K562 (cell line): ENCODE results near the gene PLXNB1. TPM values are rescaled to one million over a fixed set of nuclear protein-coding genes. Genes with fewer than 3 reads are reported as not detected.
A peak's percentile ranks its signal among the peaks of the same experiment; 100 is the strongest.

ENCODE experiments used
- ATAC-seq: fragments of 200-7000 bp; cut with Tn5 transposase; 3 replicates; pipeline ENCODE4 v1.9.1; 2020; ENCODE audit warnings: moderate library complexity
- BruUV-seq: library from RNA; stranded (reverse); fragments of 400-500 nt; replicated peaks from 2 replicates; lab custom pipeline; 2021; lab: Mats Ljungman, UMichigan
- CTCF ChIA-PET: fragments of 300-600 bp; formaldehyde crosslinking; extraction: SDS; loops from one replicate; lab custom pipeline; 2021; ENCODE audit warnings: low intra/inter-chr PET ratio; lab: Yijun Ruan, JAX
- POLR2A ChIA-PET: fragments of 300-600, 350-650 bp; sonication (Branson Sonifier 250); formaldehyde crosslinking; extraction: SDS; loops from one replicate; lab custom pipeline; 2021; ENCODE audit warnings: antibody characterized with exemption, inconsistent platforms; lab: Yijun Ruan, JAX
- DNase-seq, 4 experiments: peaks; one replicate each; pipeline versions ENCODE4 v3.0.0 to v3.0.0-alpha.2; 2011 to 2018; ENCODE audit warnings: low spot score in 3 of 4, mixed read lengths in 3 of 4; ENCODE audit errors: extremely low read depth in 1 of 4
- FAIRE-seq: peaks from 2 replicates; lab custom pipeline; 2011; peaks lifted over from hg19 to GRCh38; lab: Jason Lieb, UNC
- H2AFZ ChIP-seq: 2 replicates; pipeline ENCODE4 v1.6.0; 2011; ENCODE audit warnings: low read depth, low read length, control low read depth, inconsistent platforms
- H3K27ac ChIP-seq: fragments of 200-600 bp; 3 replicates; pipeline ENCODE4 v1.8.0; 2011; ENCODE audit warnings: low read depth, mild to moderate bottlenecking, control low read depth, inconsistent platforms, low read length, moderate library complexity, mixed read lengths; ENCODE audit errors: extremely low read depth
- H3K27me3 ChIP-seq, 2 experiments: fragments of 300-600 bp in 1 of 2; 2 replicates in 1 of 2; 3 replicates in 1 of 2; pipeline versions ENCODE4 v1.6.0 to v1.8.0; 2011; ENCODE audit warnings: inconsistent platforms in 2 of 2, low read length in 2 of 2, mild to moderate bottlenecking in 1 of 2, mixed read lengths in 1 of 2, moderate library complexity in 1 of 2; ENCODE audit not compliant: control insufficient read depth in 2 of 2, insufficient read depth in 2 of 2
- H3K36me3 ChIP-seq: fragments of 300-600 bp; 3 replicates; pipeline ENCODE4 v1.8.0; 2011; ENCODE audit warnings: mild to moderate bottlenecking, low read length, inconsistent platforms; ENCODE audit not compliant: control insufficient read depth, insufficient read depth
- H3K4me1 ChIP-seq, 2 experiments: fragments of 200-600 bp in 1 of 2; replicated peaks in 1 of 2; 2 replicates in 1 of 2; 3 replicates in 1 of 2; pipeline versions ENCODE4 v1.5.1 to v1.8.0; 2011; ENCODE audit warnings: inconsistent platforms in 2 of 2, low read length in 2 of 2, mild to moderate bottlenecking in 1 of 2, mixed read lengths in 1 of 2, moderate library complexity in 1 of 2; ENCODE audit not compliant: control insufficient read depth in 2 of 2, insufficient read depth in 2 of 2
- H3K4me2 ChIP-seq: 2 replicates; pipeline ENCODE4 v1.6.1; 2011; ENCODE audit warnings: low read length, control low read depth, inconsistent platforms, mixed read lengths; ENCODE audit not compliant: insufficient read depth
- H3K4me3 ChIP-seq: fragments of 200-600 bp; sonication (generic), shearing (Covaris generic); 2 replicates; pipeline ENCODE4 v1.5.1; 2016; ENCODE audit warnings: control low read depth, inconsistent platforms
- H3K79me2 ChIP-seq: fragments of 200-600 bp; 3 replicates; pipeline ENCODE4 v1.8.0; 2011; ENCODE audit warnings: low read length, inconsistent platforms; ENCODE audit not compliant: control insufficient read depth, insufficient read depth
- H3K9ac ChIP-seq, 2 experiments: 2 replicates each; pipeline versions ENCODE4 v1.6.0 to v1.6.1; 2011; ENCODE audit warnings: low read depth in 2 of 2, low read length in 2 of 2, control low read depth in 1 of 2, inconsistent platforms in 1 of 2, mild to moderate bottlenecking in 1 of 2, mixed read lengths in 1 of 2; ENCODE audit not compliant: insufficient read depth in 1 of 2
- H3K9me1 ChIP-seq: one replicate; pipeline ENCODE4 v1.6.0; 2011; ENCODE audit warnings: inconsistent platforms, mild to moderate bottlenecking, low read length, moderate library complexity; ENCODE audit not compliant: control insufficient read depth, insufficient read depth
- H3K9me3 ChIP-seq: replicated peaks from 2 replicates; pipeline ENCODE4 v1.5.1; 2011; ENCODE audit warnings: low read depth, low read length, inconsistent platforms; ENCODE audit not compliant: control insufficient read depth, insufficient read depth
- H4K20me1 ChIP-seq: replicated peaks from 2 replicates; pipeline ENCODE4 v1.6.1; 2011; ENCODE audit warnings: low read length, inconsistent platforms, mixed read lengths; ENCODE audit not compliant: control insufficient read depth, insufficient read depth
- E2F1 ChIP-seq: sonication (generic); formaldehyde crosslinking; IDR thresholded peaks from 2 replicates; pipeline ENCODE4 v1.8.1; 2023; ENCODE audit warnings: mild to moderate bottlenecking, missing genetic modification reagents, moderate library complexity
- FOSL1 ChIP-seq: fragments of 200-800 bp; sonication (Bioruptor generic); conservative IDR thresholded peaks from 2 replicates; pipeline ENCODE4 v1.6.1; 2016; ENCODE audit warnings: missing genetic modification characterization, missing compliant biosample characterization
- FOXP4 ChIP-seq: sonication (generic); formaldehyde crosslinking; IDR thresholded peaks from 2 replicates; pipeline ENCODE4 v1.8.0; 2022; ENCODE audit warnings: mild to moderate bottlenecking, missing genetic modification reagents, borderline replicate concordance
- HLTF ChIP-seq: fragments of 450-650 bp; IDR thresholded peaks from 2 replicates; pipeline ENCODE4 v1.6.1; 2016
- MXI1 ChIP-seq: IDR thresholded peaks from 2 replicates; pipeline ENCODE4 v1.6.1; 2011; ENCODE audit warnings: low read depth, mild to moderate bottlenecking, improper control_type of control experiment, low read length
- RBFOX2 ChIP-seq: fragments of 200-400 bp; formaldehyde crosslinking; IDR thresholded peaks from 2 replicates; pipeline ENCODE4 v1.6.1; 2017; ENCODE audit warnings: low read depth, mild to moderate bottlenecking, low read length, moderate library complexity
- RHOXF2B ChIP-seq: fragments of 250-450 bp; sonication (Bioruptor Pico); conservative IDR thresholded peaks from 2 replicates; pipeline ENCODE4 v1.5.1; 2021
- SLC30A9 ChIP-seq: fragments of 250-450 bp; sonication (Bioruptor Pico); IDR thresholded peaks from 2 replicates; pipeline ENCODE4 v1.8.0; 2022; ENCODE audit warnings: mild to moderate bottlenecking, moderate library complexity
- SMAD3 ChIP-seq: fragments of 450-650 bp; formaldehyde crosslinking; conservative IDR thresholded peaks from 2 replicates; pipeline ENCODE4 v1.4.0; 2020; ENCODE audit warnings: mild to moderate bottlenecking
- SMARCB1 ChIP-seq: IDR thresholded peaks from 2 replicates; pipeline ENCODE4 v1.6.1; 2011; ENCODE audit warnings: improper control_type of control experiment, low read depth; ENCODE audit not compliant: insufficient read length
- TFE3 ChIP-seq: fragments of 450-650 bp; formaldehyde crosslinking; IDR thresholded peaks from 2 replicates; pipeline ENCODE4 v1.4.0; 2020; ENCODE audit warnings: mild to moderate bottlenecking, mixed read lengths
- TSC22D4 ChIP-seq: fragments of 450-650 bp; IDR thresholded peaks from 2 replicates; pipeline ENCODE4 v1.6.1; 2016; ENCODE audit warnings: missing genetic modification characterization, missing biosample characterization, control low read depth
- ZKSCAN1 ChIP-seq: fragments of 150-350 bp; IDR thresholded peaks from 2 replicates; pipeline ENCODE4 v1.6.1; 2016; ENCODE audit warnings: low read depth, low read length
- ZNF146 ChIP-seq: IDR thresholded peaks from one replicate; pipeline ENCODE4 v1.6.1; 2018; ENCODE audit warnings: missing compliant biosample characterization; ENCODE audit not compliant: unreplicated experiment
- WGBS: fragments of 100-300 bp; shearing (Covaris generic); methylation state at CpG from one replicate; pipeline ENCODE4 v1.1.6; 2016; ENCODE audit warnings: low coverage, mixed read lengths; ENCODE audit not compliant: insufficient coverage; ENCODE audit errors: missing lambda C conversion rate; 5-methylcytosine and 5-hydroxymethylcytosine counted together
- in situ Hi-C: fragments of 300-500 bp; cut with MboI; formaldehyde crosslinking; loops from 4 replicates; pipeline ENCODE4 v1.15.0; 2018; ENCODE audit warnings: inconsistent platforms, mixed read lengths
- intact Hi-C: fragments of 100-400 bp; cut with micrococcal nuclease; formaldehyde crosslinking; loops from 2 replicates; pipeline ENCODE4 v1.14.2; 2022
- polyA plus RNA-seq, 8 experiments: library from polyadenylated mRNA; depleted of rRNA in 4 of 8; stranded (reverse) in 5 of 8; unstranded in 3 of 8; fragments of >200 nt; fragmentation: Nextera tagmentation in 2 of 8; fragmentation: Illumina TruSeq in 1 of 8; extraction: Ambion mirVana in 2 of 8; extraction: Trizol in 1 of 8; gene quantifications; 2 replicates each; pipeline versions ENCODE4 v1.2.1 to v1.2.3, GENCODE V29; 2011 to 2014; ENCODE audit warnings: inconsistent platforms in 1 of 8, missing spikeins in 1 of 8
- total RNA-seq, 7 experiments: library from RNA; depleted of rRNA in 6 of 7; stranded (reverse); fragments of >200 nt in 6 of 7; fragmentation: Illumina TruSeq in 2 of 7; extraction: Trizol in 2 of 7; gene quantifications; 2 replicates each; pipeline versions ENCODE4 v1.2.1 to v1.2.3, GENCODE V29; 2011 to 2021; ENCODE audit warnings: low replicate concordance in 1 of 7

The PLXNB1 gene
- total and polyA plus RNA-seq, 9 of the 15 experiments (the other 6 are each of a cell fraction or from before 2014, with no cell fraction given) = 0.17 to 17.4 (median 6.0) TPM

- Histone ChIP-seq H3K79me2 (no peaks in the 10 kb centered on the region), H3K9me3 (no peaks in the 10 kb centered on the region), H3K9me1 (no peaks in the 10 kb centered on the region), H3K4me3 (no peak overlapping the region), H3K9ac (no peak overlapping the region), H2AFZ (no peak overlapping the region), H4K20me1 (no peaks in the 10 kb centered on the region), H3K4me1 (peaks cover 0 to 7% of the 10 kb centered on the region in 2 experiments; a peak in 1 of 5 replicates), H3K36me3 (no peaks in the 10 kb centered on the region), H3K27me3 (no peaks in the 10 kb centered on the region), H3K4me2 (no peak overlapping the region), H3K27ac (no peak overlapping the region)
- DNase-seq = peak in 1 of 4 experiments; percentile 2
- POLR2A ChIA-PET = interaction anchor here (0.9 kb wide), 1 partner anchor 44 kb away, joined by 4 read pairs; no protein-coding TSS in a partner anchor
- 6% methylated on average over 3 of the region's 3 CpGs for WGBS
- no peak for ATAC-seq
- intact Hi-C loops = no loop called here
- no TSS peak for BruUV-seq
- TF ChIP-seq SMAD3 (CRISPR knock-in tag) (no peak), ZKSCAN1 (no peak), FOSL1 (tag) (no peak), MXI1 (no peak), E2F1 (no peak), TFE3 (CRISPR knock-in tag) (no peak), SLC30A9 (CRISPR knock-in tag) (no peak), HLTF (no peak), RHOXF2B (CRISPR knock-in tag) (no peak), FOXP4 (no peak), TSC22D4 (tag) (no peak), ZNF146 (CRISPR knock-in tag) (no peak), SMARCB1 (no peak), RBFOX2 (no peak)
- in situ Hi-C loops = no loop called here
- no peak for FAIRE-seq
- CTCF ChIA-PET = no interaction called here
These were observed 34.2 kb downstream of the PLXNB1 start for GRCh38 chr3:48395714-48396113.
